Breast epithelium (tissue), 4 donors: Measurements from ENCODE around the gene ADCY4. TPM values are rescaled to one million over a fixed set of nuclear protein-coding genes. Genes with fewer than 3 reads are reported as not detected.

Source experiments
- DNase-seq, 2 donors: peaks; one replicate each; pipeline ENCODE4 v3.0.0-alpha.2; 2019; ENCODE audit warnings: low spot score in 2 of 2
- H3K27ac ChIP-seq, 2 donors: fragments of 200-600 bp; sonication (generic) in 1 of 2; one replicate each; pipeline ENCODE4 v1.5.1; 2016 to 2019; ENCODE audit warnings: mild to moderate bottlenecking in 1 of 2
- H3K27me3 ChIP-seq, 2 donors: fragments of 200-600 bp; sonication (generic) in 1 of 2; one replicate each; pipeline versions ENCODE4 v1.5.1 to v1.6.0; 2017 to 2019; ENCODE audit warnings: control low read depth in 1 of 2, mild to moderate bottlenecking in 1 of 2
- H3K36me3 ChIP-seq: fragments of 200-600 bp; one replicate; pipeline ENCODE4 v1.5.1; 2019
- H3K4me1 ChIP-seq, 2 donors: fragments of 200-600 bp; sonication (generic); one replicate each; pipeline ENCODE4 v1.5.1; 2016 to 2019; ENCODE audit warnings: control low read depth in 1 of 2
- H3K4me3 ChIP-seq, 3 donors: fragments of 200-600 bp; sonication (generic); 1 replicate in 2 of 3; 2 replicates in 1 of 3; pipeline ENCODE4 v1.5.1; 2016 to 2019; ENCODE audit warnings: mild to moderate bottlenecking in 3 of 3, moderate library complexity in 2 of 3
- H3K9me3 ChIP-seq, 2 donors: fragments of 200-600 bp; sonication (generic) in 1 of 2; one replicate each; pipeline ENCODE4 v1.5.1; 2016 to 2019; ENCODE audit warnings: control low read depth in 1 of 2
- POLR2A ChIP-seq: fragments of 450-650 bp; IDR thresholded peaks from one replicate; pipeline ENCODE4 v1.6.1; 2016; ENCODE audit warnings: antibody characterized with exemption, mild to moderate bottlenecking, moderate library complexity
- POLR2AphosphoS5 ChIP-seq, 3 donors: sonication (generic); formaldehyde crosslinking; IDR thresholded peaks; one replicate each; pipeline ENCODE4 v1.6.1; 2017; ENCODE audit warnings: antibody characterized with exemption in 3 of 3
- intact Hi-C: fragments of 100-400 bp; cut with DNase I; formaldehyde crosslinking; loops from one replicate; pipeline ENCODE4 v1.15.1; 2023; ENCODE audit warnings: low total_unique reads
- total RNA-seq, 3 donors: library from RNA; depleted of rRNA; stranded (reverse); fragments of >200 nt; gene quantifications; one replicate each; pipeline ENCODE4 v1.1.0, GENCODE V29; 2016
- TF ChIP-seq, protein P1 (sequence below), 3 donors: fragments of 450-650 bp; IDR thresholded peaks; one replicate each; pipeline ENCODE4 v1.5.1; 2016 to 2017; ENCODE audit warnings: antibody characterized with exemption in 3 of 3, mild to moderate bottlenecking in 3 of 3, moderate library complexity in 3 of 3

Gene ADCY4
- total RNA-seq, 3 donors from 2014 or later: 13.8 to 60.6 (median 27.7) TPM

DNA sequence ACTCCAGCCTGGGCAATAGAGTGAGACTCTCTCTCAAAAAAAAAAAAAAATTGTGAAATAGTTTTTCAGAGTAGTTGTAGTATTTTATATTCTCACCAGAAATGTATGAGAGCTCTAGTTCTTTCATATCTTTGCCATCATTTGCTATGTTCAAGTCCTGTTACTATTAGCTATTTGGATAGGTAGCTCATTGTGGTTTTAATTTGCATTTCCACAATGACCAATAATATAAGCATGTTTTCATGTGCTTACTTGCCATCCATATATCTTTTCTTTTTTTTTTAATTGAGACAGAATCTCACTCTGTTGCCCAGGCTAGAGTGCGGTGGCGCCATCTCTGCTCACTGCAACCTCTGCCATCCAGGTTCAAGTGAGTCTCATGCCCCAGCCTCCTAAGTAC lies 13.3 kb upstream of the ADCY4 start:
- H3K4me1 ChIP-seq: no peaks in the 10 kb centered on the region
- no peaks in the 10 kb centered on the region for H3K9me3 ChIP-seq
- H3K36me3 ChIP-seq: no peaks in the 10 kb centered on the region
- no peak overlapping the region for H3K4me3 ChIP-seq
- no peaks in the 10 kb centered on the region for H3K27me3 ChIP-seq
- TF ChIP-seq POLR2AphosphoS5 (IDR thresholded peaks at IDR 0.05): no peak
- no peak for TF ChIP-seq POLR2A
- TF ChIP-seq, protein P1, sequence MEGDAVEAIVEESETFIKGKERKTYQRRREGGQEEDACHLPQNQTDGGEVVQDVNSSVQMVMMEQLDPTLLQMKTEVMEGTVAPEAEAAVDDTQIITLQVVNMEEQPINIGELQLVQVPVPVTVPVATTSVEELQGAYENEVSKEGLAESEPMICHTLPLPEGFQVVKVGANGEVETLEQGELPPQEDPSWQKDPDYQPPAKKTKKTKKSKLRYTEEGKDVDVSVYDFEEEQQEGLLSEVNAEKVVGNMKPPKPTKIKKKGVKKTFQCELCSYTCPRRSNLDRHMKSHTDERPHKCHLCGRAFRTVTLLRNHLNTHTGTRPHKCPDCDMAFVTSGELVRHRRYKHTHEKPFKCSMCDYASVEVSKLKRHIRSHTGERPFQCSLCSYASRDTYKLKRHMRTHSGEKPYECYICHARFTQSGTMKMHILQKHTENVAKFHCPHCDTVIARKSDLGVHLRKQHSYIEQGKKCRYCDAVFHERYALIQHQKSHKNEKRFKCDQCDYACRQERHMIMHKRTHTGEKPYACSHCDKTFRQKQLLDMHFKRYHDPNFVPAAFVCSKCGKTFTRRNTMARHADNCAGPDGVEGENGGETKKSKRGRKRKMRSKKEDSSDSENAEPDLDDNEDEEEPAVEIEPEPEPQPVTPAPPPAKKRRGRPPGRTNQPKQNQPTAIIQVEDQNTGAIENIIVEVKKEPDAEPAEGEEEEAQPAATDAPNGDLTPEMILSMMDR (IDR thresholded peaks at IDR 0.05): no peak
- intact Hi-C loops: loop anchor here (5.0 kb wide), 1 partner anchor 49 kb away; the partner anchor contains the start of gene NYNRIN
- H3K27ac ChIP-seq: no peak overlapping the region
- no peak for DNase-seq

DNA sequence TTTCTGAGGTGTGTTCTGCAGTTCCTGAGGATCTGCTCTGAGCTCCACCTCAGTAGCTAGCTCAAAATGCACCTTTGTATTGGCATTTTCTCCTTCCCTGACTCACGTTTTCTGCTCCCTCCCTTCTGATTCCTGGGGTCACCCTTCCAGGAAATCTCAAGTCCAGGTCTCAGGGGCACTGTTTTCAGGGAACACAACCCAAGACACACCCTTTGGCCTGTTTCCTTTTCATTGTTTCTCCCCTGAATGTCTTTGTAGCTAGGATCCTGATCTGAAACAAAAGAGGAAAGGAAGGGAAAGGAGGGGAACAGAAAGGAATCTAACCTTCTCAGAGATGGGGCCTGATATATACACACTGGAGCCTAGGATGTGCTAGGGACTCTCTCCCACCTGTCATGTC lies 12.3 kb upstream of the ADCY4 start:
- TF ChIP-seq POLR2A (no peak), POLR2AphosphoS5 (IDR thresholded peaks at IDR 0.05) (no peak)
- TF ChIP-seq, protein P1 (IDR thresholded peaks at IDR 0.05): no peak
- no peak for DNase-seq

GRCh38 chr14:24343795-24344660 lies 9.2 kb upstream of the ADCY4 start:
- H3K4me3 ChIP-seq: no peak overlapping the region
- intact Hi-C loops: no loop called here
- no peak for DNase-seq

More for the DNA sequence above, 12.3 kb upstream of the ADCY4 start:
- no peaks in the 10 kb centered on the region for H3K9me3 ChIP-seq
- intact Hi-C loops: loop anchor here (5.0 kb wide), 1 partner anchor 50 kb away; the partner anchor contains the start of gene NYNRIN
- H3K27ac ChIP-seq: no peak overlapping the region
- H3K4me1 ChIP-seq: no peaks in the 10 kb centered on the region
- H3K27me3 ChIP-seq: no peaks in the 10 kb centered on the region
- no peaks in the 10 kb centered on the region for H3K36me3 ChIP-seq
- no peak overlapping the region for H3K4me3 ChIP-seq

GRCh38 chr14:24342889-24343288 lies 8.0 kb upstream of the ADCY4 start:
- H3K36me3 ChIP-seq: no peaks in the 10 kb centered on the region
- no peak overlapping the region for H3K4me3 ChIP-seq
- H3K27ac ChIP-seq: no peak overlapping the region
- no peak for DNase-seq
- H3K27me3 ChIP-seq: no peaks in the 10 kb centered on the region
- no peaks in the 10 kb centered on the region for H3K4me1 ChIP-seq
- intact Hi-C loops: no loop called here
- TF ChIP-seq POLR2A: no peak
- H3K9me3 ChIP-seq: no peaks in the 10 kb centered on the region

More at GRCh38 chr14:24343795-24344660, 9.2 kb upstream of the ADCY4 start:
- H3K4me1 ChIP-seq: no peaks in the 10 kb centered on the region
- H3K9me3 ChIP-seq: no peaks in the 10 kb centered on the region
- TF ChIP-seq POLR2A (no peak), POLR2AphosphoS5 (IDR thresholded peaks at IDR 0.05) (no peak)
- TF ChIP-seq, protein P1 (IDR thresholded peaks at IDR 0.05): no peak
- H3K27ac ChIP-seq: no peak overlapping the region
- no peaks in the 10 kb centered on the region for H3K27me3 ChIP-seq
- no peaks in the 10 kb centered on the region for H3K36me3 ChIP-seq

DNA sequence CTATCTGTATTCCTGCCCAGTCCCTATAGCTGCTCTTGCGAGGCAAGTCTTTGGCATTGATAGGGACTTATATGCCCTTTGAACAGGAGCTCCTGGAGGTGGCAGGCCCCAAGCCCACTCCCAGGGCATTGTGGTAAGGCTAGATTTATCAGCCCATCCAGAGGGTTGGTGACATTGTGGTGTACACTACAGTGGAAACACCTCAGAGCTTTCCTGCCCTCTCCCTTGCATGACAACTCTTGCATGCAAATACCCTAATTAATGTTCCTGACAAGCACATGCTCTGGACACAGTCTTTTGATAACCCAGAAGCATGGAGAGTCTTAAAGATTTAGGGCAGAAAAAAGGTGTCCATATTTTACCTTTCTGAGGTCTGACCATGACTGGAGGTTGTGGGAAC lies 5.7 kb upstream of the ADCY4 start:
- intact Hi-C loops: no loop called here
- no peak overlapping the region for H3K4me3 ChIP-seq
- TF ChIP-seq POLR2A (no peak), POLR2AphosphoS5 (IDR thresholded peaks at IDR 0.05) (no peak)
- TF ChIP-seq, protein P1 (IDR thresholded peaks at IDR 0.05): no peak
- DNase-seq: no peak
- no peak overlapping the region for H3K27ac ChIP-seq
- H3K9me3 ChIP-seq: no peaks in the 10 kb centered on the region
- no peaks in the 10 kb centered on the region for H3K27me3 ChIP-seq
- no peaks in the 10 kb centered on the region for H3K4me1 ChIP-seq
- no peaks in the 10 kb centered on the region for H3K36me3 ChIP-seq
